SK-N-SH treated with all-trans-retinoic acid at 6 μM for 48 hours (cell line): Measurements from ENCODE around the gene FMR1NB.

ENCODE experiments used
- ARNTL ChIP-seq: fragments of 450-650 bp; formaldehyde crosslinking; IDR thresholded peaks from 2 replicates; pipeline ENCODE4 v1.5.0; 2020; ENCODE audit warnings: low read depth, mild to moderate bottlenecking, moderate library complexity, borderline replicate concordance
- CREB5 ChIP-seq: fragments of 250-450 bp; sonication (Bioruptor Pico); IDR thresholded peaks from 2 replicates; pipeline ENCODE4 v1.5.1; 2020; ENCODE audit warnings: low read depth, mild to moderate bottlenecking, moderate library complexity
- CSDC2 ChIP-seq: fragments of 250-450 bp; sonication (Bioruptor Pico); IDR thresholded peaks from 2 replicates; pipeline ENCODE4 v1.5.0; 2020; ENCODE audit warnings: mild to moderate bottlenecking, moderate library complexity
- CSRNP3 ChIP-seq: fragments of 250-450 bp; sonication (Bioruptor Pico); IDR thresholded peaks from 2 replicates; pipeline ENCODE4 v1.5.1; 2021; ENCODE audit warnings: mild to moderate bottlenecking, moderate library complexity
- ESRRG ChIP-seq: fragments of 250-450 bp; sonication (Bioruptor Pico); IDR thresholded peaks from 2 replicates; pipeline ENCODE4 v1.6.1; 2021; ENCODE audit warnings: mild to moderate bottlenecking
- GLIS3 ChIP-seq: fragments of 250-450 bp; sonication (Bioruptor Pico); IDR thresholded peaks from 2 replicates; pipeline ENCODE4 v1.5.0; 2020; ENCODE audit warnings: mild to moderate bottlenecking, moderate library complexity
- ISL1 ChIP-seq: fragments of 250-450 bp; sonication (Bioruptor Pico); IDR thresholded peaks from 2 replicates; pipeline ENCODE4 v2.1.2; 2022; ENCODE audit warnings: mild to moderate bottlenecking, moderate library complexity
- OSR1 ChIP-seq: fragments of 250-450 bp; sonication (Bioruptor Pico); IDR thresholded peaks from 2 replicates; pipeline ENCODE4 v1.8.0; 2022; ENCODE audit warnings: moderate library complexity, mild to moderate bottlenecking, inconsistent platforms
- PATZ1 ChIP-seq: fragments of 250-450 bp; sonication (Bioruptor Pico); IDR thresholded peaks from 2 replicates; pipeline ENCODE4 v1.8.0; 2020; ENCODE audit warnings: mild to moderate bottlenecking, moderate library complexity, borderline replicate concordance
- RARB ChIP-seq: fragments of 250-450 bp; sonication (Bioruptor Pico); IDR thresholded peaks from 2 replicates; pipeline ENCODE4 v1.8.0; 2021; ENCODE audit warnings: mild to moderate bottlenecking, moderate library complexity
- TSHZ2 ChIP-seq: fragments of 250-450 bp; sonication (Bioruptor Pico); IDR thresholded peaks from 2 replicates; pipeline ENCODE4 v1.5.0; 2020; ENCODE audit warnings: mild to moderate bottlenecking, moderate library complexity
- ZC3H10 ChIP-seq: fragments of 250-450 bp; sonication (Bioruptor Pico); IDR thresholded peaks from 2 replicates; pipeline ENCODE4 v1.5.1; 2021; ENCODE audit warnings: mild to moderate bottlenecking, moderate library complexity
- ZFP3 ChIP-seq: fragments of 250-450 bp; sonication (Bioruptor Pico); IDR thresholded peaks from 2 replicates; pipeline ENCODE4 v1.5.0; 2020; ENCODE audit warnings: mild to moderate bottlenecking, moderate library complexity
- ZFP30 ChIP-seq: fragments of 450-650 bp; formaldehyde crosslinking; IDR thresholded peaks from 2 replicates; pipeline ENCODE4 v1.5.0; 2022; ENCODE audit warnings: mild to moderate bottlenecking, moderate library complexity

GRCh38 chrX:147950352-147950751 is 30.8 kb upstream of the FMR1NB start:
- no peak for TF ChIP-seq ARNTL
- no peak for TF ChIP-seq PATZ1 (CRISPR knock-in tag)
- TF ChIP-seq CSDC2 (CRISPR knock-in tag), result no peak
- no peak for TF ChIP-seq ZC3H10
- TF ChIP-seq RARB (CRISPR knock-in tag), result no peak
- TF ChIP-seq GLIS3, result no peak
- TF ChIP-seq ESRRG, result no peak
- no peak for TF ChIP-seq CREB5 (CRISPR knock-in tag)
- no peak for TF ChIP-seq TSHZ2 (CRISPR knock-in tag)
- no peak for TF ChIP-seq CSRNP3
- TF ChIP-seq ZFP30 (CRISPR knock-in tag), result no peak
- TF ChIP-seq ISL1, result no peak
- no peak for TF ChIP-seq OSR1
- TF ChIP-seq ZFP3 (CRISPR knock-in tag), result no peak
